ENCODE data around the gene OR2AE1. TPM values are rescaled to one million over a fixed set of nuclear protein-coding genes. Genes with fewer than 3 reads are reported as not detected.

OR2AE1 gene, protein sequence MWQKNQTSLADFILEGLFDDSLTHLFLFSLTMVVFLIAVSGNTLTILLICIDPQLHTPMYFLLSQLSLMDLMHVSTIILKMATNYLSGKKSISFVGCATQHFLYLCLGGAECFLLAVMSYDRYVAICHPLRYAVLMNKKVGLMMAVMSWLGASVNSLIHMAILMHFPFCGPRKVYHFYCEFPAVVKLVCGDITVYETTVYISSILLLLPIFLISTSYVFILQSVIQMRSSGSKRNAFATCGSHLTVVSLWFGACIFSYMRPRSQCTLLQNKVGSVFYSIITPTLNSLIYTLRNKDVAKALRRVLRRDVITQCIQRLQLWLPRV
- total RNA-seq (not detected), polyA plus RNA-seq (ENCODE audit: insufficient read depth in 1 of 8, insufficient read length in 8 of 8, low replicate concordance in 1 of 8) (under 1 TPM in 1 of 8 donors, not detected in 7; 0.29 TPM)
- long read RNA-seq, donor 1, result 0 reads
- long read RNA-seq, donor 2, result 0 reads
- long read RNA-seq, donor 3, result 0 reads
- long read RNA-seq, donor 4, result 0 reads
- long read RNA-seq, donor 5, result 0 reads
- long read RNA-seq, donor 6, result 0 reads
- long read RNA-seq, donor 7, result 0 reads
- long read RNA-seq, donor 8, result 0 reads
- long read RNA-seq, donor 9, result 0 reads
- long read RNA-seq, donor 10, result 0 reads
- long read RNA-seq, donor 11, result 0 reads

DNA sequence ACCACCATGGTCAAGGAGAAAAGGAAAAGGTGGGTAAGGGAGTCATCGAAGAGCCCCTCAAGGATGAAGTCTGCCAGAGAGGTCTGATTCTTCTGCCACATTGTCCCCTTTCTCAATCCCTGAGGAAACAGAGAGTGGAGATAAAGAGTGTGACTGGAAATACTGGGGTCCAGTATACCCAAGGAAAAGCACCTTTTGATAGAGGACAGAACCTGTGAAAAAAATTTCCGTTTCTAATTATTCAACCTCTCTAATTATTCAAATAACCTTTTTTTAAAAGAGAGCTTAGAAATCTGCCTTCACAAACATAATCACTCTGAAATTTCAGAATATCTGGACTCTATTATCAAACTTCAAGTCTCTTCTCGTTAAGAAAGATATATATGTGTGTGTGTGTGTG is at the start of gene OR2AE1:
OR2AE1 (minus strand) TSS at position 101 of the 400 bp plus-strand sequence; CDS start at position 101, 0 bp downstream.
- H3K9me3 ChIP-seq (replicated peaks; ENCODE audit: control insufficient read depth, low read depth, low read length), result no peaks in the 10 kb centered on the region
- H3K4me3 ChIP-seq (ENCODE audit: low read length), result no peak within 1 kb of the TSS
- no peaks in the 10 kb centered on the region for H3K36me3 ChIP-seq (ENCODE audit: control insufficient read depth, insufficient read depth, low read length)
- H3K27ac ChIP-seq (ENCODE audit: low read length), result no peak within 1 kb of the TSS
- no CpG with 5 or more reads among the region's 3 CpGs for WGBS (ENCODE audit: insufficient coverage)
- DNase-seq, result no peak
- H3K27me3 ChIP-seq (ENCODE audit: control insufficient read depth, insufficient read depth, low read length), result no peaks in the 10 kb centered on the region
- no peaks in the 10 kb centered on the region for H3K4me1 ChIP-seq (ENCODE audit: control insufficient read depth, insufficient read depth, low read length)

DNA sequence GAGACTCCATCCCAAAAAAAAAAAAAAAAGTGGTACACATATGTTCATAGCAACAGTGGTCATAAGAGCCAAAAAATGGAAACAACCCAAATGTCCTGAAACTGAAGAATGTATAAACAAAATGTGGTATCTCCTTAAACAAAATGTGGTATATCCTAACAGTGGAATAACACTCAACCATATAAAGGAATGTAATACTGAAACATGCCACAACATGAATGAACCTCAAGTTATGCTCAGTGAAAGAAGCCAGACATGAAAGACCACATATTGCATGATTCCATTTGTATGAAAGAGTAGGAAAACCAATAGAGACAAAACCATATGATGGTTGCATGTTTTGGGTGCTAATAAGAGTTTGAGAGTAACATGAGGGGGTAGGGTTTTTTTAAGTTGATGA is 49.5 kb upstream of the OR2AE1 start:
- no peak for DNase-seq
- H3K36me3 ChIP-seq (ENCODE audit: control insufficient read depth, insufficient read depth, low read length), result peaks cover under 1% of the 10 kb centered on the region
- H3K27ac ChIP-seq (ENCODE audit: low read length), result no peak overlapping the region
- no peak overlapping the region for H3K4me3 ChIP-seq (ENCODE audit: low read length)
- peaks cover 7% of the 10 kb centered on the region for H3K27me3 ChIP-seq (ENCODE audit: control insufficient read depth, insufficient read depth, low read length)
- peaks cover 2% of the 10 kb centered on the region for H3K9me3 ChIP-seq (replicated peaks; ENCODE audit: control insufficient read depth, low read depth, low read length)
- peaks cover 7% of the 10 kb centered on the region for H3K4me1 ChIP-seq (ENCODE audit: control insufficient read depth, insufficient read depth, low read length)

DNA sequence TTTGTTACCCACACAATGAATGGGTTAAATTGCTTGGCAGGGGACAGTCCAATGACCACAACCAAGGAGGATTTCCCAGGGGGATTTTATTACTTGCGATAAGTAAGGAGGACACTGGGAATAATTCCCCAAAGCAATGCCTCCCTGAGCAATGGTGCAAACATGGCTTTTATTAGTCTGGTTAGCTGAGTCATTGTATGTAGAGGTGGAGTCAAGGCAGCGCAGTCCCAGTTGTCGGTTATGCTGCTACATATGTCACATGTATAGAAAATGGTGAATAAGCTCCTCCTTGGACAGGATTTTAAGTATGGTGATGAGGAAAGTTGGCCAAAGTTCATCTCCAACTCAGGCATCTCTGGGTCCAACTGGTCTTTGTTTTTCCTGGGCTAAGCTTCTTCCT is 46.4 kb upstream of the OR2AE1 start:
- DNase-seq, result no peak
- Histone ChIP-seq H3K36me3 (ENCODE audit: control insufficient read depth, insufficient read depth, low read length) (peaks cover 3% of the 10 kb centered on the region), H3K27ac (ENCODE audit: low read length) (no peak overlapping the region), H3K4me3 (ENCODE audit: low read length) (no peak overlapping the region), H3K4me1 (ENCODE audit: control insufficient read depth, insufficient read depth, low read length) (peaks cover 5% of the 10 kb centered on the region), H3K27me3 (ENCODE audit: control insufficient read depth, insufficient read depth, low read length) (no peaks in the 10 kb centered on the region), H3K9me3 (replicated peaks; ENCODE audit: control insufficient read depth, low read depth, low read length) (peaks cover 4% of the 10 kb centered on the region)
- no CpG with 5 or more reads among the region's 3 CpGs for WGBS (ENCODE audit: insufficient coverage)

DNA sequence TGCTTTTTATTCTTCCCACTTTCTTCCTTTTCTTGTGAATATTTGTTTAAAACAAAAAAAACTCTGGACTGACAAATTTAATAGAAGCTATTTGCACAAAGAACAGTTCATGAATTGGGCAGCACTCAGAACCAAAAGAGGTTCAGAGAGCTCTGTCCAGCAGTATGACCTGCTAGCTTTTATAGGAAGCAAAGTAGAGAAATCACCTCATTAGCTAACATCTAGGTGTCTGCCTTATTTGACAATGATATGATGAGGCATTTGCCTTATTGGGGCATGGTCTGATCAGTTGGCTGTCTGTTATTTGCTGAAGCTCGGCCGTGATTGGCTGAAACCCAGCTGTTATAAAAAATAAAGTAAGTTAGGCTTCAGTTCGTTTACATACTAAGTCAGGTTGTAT is 43.3 kb upstream of the OR2AE1 start:
- peak overlapping the region; percentile 95 for H3K4me3 ChIP-seq (ENCODE audit: low read length)
- no CpG with 5 or more reads among the region's 3 CpGs for WGBS (ENCODE audit: insufficient coverage)

DNA sequence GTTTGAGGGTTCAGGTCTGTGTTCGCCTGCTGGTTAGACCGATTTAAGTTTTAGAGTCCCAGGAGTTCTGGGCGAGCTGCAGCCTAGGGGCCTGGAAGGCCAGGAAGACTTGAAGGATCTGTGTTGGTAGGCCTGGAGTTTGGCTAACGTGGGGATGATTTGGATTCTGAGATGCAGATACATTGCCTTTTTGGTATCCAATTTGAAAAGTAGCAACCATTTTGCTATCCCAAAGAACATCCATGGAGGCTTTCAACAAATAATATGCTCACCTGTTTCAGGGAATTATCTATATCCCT is 42.9 kb upstream of the OR2AE1 start:
- peaks cover 28% of the 10 kb centered on the region for H3K36me3 ChIP-seq (ENCODE audit: control insufficient read depth, insufficient read depth, low read length)
- H3K4me1 ChIP-seq (ENCODE audit: control insufficient read depth, insufficient read depth, low read length), result peaks cover 11% of the 10 kb centered on the region
- H3K27ac ChIP-seq (ENCODE audit: low read length), result peak overlapping the region; percentile 93
- peak overlapping the region; percentile 95 for H3K4me3 ChIP-seq (ENCODE audit: low read length)
- H3K9me3 ChIP-seq (replicated peaks; ENCODE audit: control insufficient read depth, low read depth, low read length), result peaks cover 4% of the 10 kb centered on the region
- no peaks in the 10 kb centered on the region for H3K27me3 ChIP-seq (ENCODE audit: control insufficient read depth, insufficient read depth, low read length)
- 42% methylated on average over 3 of the region's 4 CpGs for WGBS (ENCODE audit: insufficient coverage)
- DNase-seq, result no peak

More for the DNA sequence above, 43.3 kb upstream of the OR2AE1 start:
- Histone ChIP-seq H3K27me3 (ENCODE audit: control insufficient read depth, insufficient read depth, low read length) (no peaks in the 10 kb centered on the region), H3K9me3 (replicated peaks; ENCODE audit: control insufficient read depth, low read depth, low read length) (peaks cover 4% of the 10 kb centered on the region), H3K27ac (ENCODE audit: low read length) (no peak overlapping the region), H3K36me3 (ENCODE audit: control insufficient read depth, insufficient read depth, low read length) (peaks cover 26% of the 10 kb centered on the region), H3K4me1 (ENCODE audit: control insufficient read depth, insufficient read depth, low read length) (peaks cover 11% of the 10 kb centered on the region)
- DNase-seq, result no peak

DNA sequence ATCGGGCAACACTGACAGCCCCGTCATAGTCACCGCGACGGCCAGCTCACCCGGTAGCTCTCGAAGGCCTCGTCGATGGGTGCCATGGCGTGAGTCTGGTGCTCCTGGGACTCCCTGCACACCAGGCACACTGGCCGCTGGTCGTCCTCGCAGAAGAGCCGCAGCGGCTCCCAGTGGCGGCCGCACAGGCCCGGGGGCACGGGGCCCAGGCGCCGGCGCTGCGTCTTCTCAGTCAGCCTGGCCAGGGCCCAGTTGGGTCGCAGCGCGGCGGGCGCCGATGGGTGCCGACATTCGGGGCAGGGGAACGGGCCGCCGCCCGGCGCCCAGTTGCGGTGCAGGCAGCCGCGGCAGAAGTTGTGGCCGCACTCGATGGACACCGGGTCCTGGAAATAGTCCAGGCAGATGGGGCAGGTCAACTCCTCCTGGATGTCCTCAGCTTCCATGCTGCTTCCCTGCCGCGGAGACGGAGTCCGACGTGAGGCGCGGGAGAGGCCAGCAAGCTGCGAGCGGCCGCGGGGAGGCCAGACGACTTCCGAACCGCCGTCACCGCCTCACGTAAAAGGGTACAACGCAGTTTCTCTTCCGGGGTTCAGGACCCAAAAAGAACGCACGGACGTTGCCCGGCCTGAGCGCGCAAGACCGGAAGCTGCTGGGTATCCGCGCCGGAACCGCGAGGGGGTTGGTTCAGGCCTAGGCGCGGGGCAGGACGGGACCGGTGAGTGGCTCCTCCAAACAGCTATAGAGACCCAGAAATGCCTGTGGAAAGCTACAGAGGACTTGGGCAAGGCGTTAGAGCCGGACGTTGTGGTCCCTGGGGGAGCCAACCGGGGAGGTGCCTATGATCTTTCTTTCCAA is 42.4 kb upstream of the OR2AE1 start, which contains the start of gene TRIM4:
TRIM4 (minus strand) TSS at position 572 of the 855 bp plus-strand sequence; CDS start at position 443, 129 bp downstream.
- DNase-seq, result peak; percentile 96
- peaks cover 11% of the 10 kb centered on the region for H3K4me1 ChIP-seq (ENCODE audit: control insufficient read depth, insufficient read depth, low read length)
- peak within 1 kb of the TSS; percentile 95 for H3K4me3 ChIP-seq (ENCODE audit: low read length)
- under 1% methylated on average over 81 of the region's 81 CpGs for WGBS (ENCODE audit: insufficient coverage)
- H3K9me3 ChIP-seq (replicated peaks; ENCODE audit: control insufficient read depth, low read depth, low read length), result peaks cover 4% of the 10 kb centered on the region
- peak within 1 kb of the TSS; percentile 93 for H3K27ac ChIP-seq (ENCODE audit: low read length)
- H3K27me3 ChIP-seq (ENCODE audit: control insufficient read depth, insufficient read depth, low read length), result no peaks in the 10 kb centered on the region
- H3K36me3 ChIP-seq (ENCODE audit: control insufficient read depth, insufficient read depth, low read length), result peaks cover 28% of the 10 kb centered on the region

DNA sequence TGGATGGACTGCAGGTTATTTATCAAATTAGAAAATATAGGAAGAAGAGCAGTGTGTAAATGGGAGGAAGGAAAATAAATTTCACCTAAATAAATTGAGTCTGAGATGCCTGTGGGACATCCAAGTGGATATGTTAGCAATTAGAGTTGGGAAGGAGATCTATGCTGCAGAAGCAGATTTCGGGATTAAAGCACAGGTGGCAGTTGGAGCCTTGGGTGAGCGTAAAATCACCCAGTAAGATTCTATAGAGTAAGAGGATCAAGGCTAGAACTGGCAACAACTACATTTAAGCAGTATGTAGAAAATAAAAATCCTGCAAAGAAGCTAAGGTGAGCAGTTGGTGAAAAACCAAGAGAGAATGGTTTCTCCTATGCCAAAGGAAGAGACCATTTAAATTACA is 34.1 kb upstream of the OR2AE1 start:
- DNase-seq, result no peak
- peaks cover 34% of the 10 kb centered on the region for H3K36me3 ChIP-seq (ENCODE audit: control insufficient read depth, insufficient read depth, low read length)

DNA sequence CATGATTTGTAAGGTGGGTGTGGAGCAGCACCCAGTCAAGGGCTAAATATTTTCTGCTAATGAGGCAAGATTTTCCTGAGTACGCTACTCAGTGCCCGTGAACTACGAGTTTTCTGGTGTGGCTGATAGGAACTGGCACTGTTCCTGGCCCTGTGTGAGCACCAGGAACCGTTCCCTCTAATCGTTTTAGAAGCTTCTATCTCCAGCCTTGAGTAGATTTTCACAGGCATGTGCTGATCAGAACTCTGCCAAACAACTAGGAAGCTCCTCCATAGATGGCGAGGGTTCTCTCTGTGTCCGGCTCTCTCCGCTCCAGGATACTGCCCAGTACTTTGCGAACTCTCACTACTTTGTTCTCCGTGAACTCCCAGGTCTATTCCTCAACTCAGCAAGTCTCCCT is 24.7 kb upstream of the OR2AE1 start:
- Histone ChIP-seq H3K36me3 (ENCODE audit: control insufficient read depth, insufficient read depth, low read length) (peaks cover 47% of the 10 kb centered on the region), H3K27ac (ENCODE audit: low read length) (no peak overlapping the region)

More for the DNA sequence above, 34.1 kb upstream of the OR2AE1 start:
- H3K27me3 ChIP-seq (ENCODE audit: control insufficient read depth, insufficient read depth, low read length), result no peaks in the 10 kb centered on the region
- WGBS (ENCODE audit: insufficient coverage), result 60% methylated on average over 1 of the region's 2 CpGs
- H3K4me3 ChIP-seq (ENCODE audit: low read length), result no peak overlapping the region
- no peaks in the 10 kb centered on the region for H3K9me3 ChIP-seq (replicated peaks; ENCODE audit: control insufficient read depth, low read depth, low read length)
- no peaks in the 10 kb centered on the region for H3K4me1 ChIP-seq (ENCODE audit: control insufficient read depth, insufficient read depth, low read length)
- H3K27ac ChIP-seq (ENCODE audit: low read length), result no peak overlapping the region

DNA sequence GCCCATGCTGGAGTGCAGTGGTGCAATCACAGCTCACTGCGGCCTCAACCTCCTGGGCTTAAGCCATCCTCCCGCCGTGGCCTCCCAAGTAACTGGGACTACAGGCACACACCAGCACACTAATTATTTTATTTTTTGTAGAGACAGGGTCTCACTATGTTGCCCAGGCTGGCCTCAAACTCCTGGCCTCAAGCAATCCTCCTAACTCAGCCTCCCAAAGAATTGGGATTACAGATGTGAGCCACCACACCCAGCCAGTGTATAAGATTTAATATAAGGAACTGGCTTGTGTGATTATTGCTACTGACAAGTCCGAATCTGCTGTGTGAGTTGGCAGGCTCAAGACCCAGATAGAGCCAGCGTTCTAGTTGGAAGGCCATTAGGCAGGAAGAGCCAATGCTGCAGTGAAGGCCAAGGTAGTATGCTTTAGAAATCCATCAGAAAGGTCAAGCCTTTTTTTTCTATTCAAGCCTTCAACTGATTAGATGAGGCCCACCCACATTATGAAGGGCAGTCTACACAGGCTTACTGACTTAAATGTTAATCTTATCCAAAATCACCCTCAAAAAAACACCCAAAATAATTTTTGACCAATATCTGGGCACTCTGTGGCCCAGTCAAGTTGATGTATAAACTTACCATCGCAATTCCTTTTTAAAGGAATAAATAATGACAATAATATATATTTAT is 23.1 kb upstream of the OR2AE1 start:
- H3K27ac ChIP-seq (ENCODE audit: low read length), result no peak overlapping the region
- H3K27me3 ChIP-seq (ENCODE audit: control insufficient read depth, insufficient read depth, low read length), result no peaks in the 10 kb centered on the region
- H3K4me1 ChIP-seq (ENCODE audit: control insufficient read depth, insufficient read depth, low read length), result no peaks in the 10 kb centered on the region
- 100% methylated on average over 1 of the region's 6 CpGs for WGBS (ENCODE audit: insufficient coverage)
- no peak for DNase-seq
- peaks cover 42% of the 10 kb centered on the region for H3K36me3 ChIP-seq (ENCODE audit: control insufficient read depth, insufficient read depth, low read length)
- no peaks in the 10 kb centered on the region for H3K9me3 ChIP-seq (replicated peaks; ENCODE audit: control insufficient read depth, low read depth, low read length)
- H3K4me3 ChIP-seq (ENCODE audit: low read length), result no peak overlapping the region

More for the DNA sequence above, 24.7 kb upstream of the OR2AE1 start:
- H3K27me3 ChIP-seq (ENCODE audit: control insufficient read depth, insufficient read depth, low read length), result no peaks in the 10 kb centered on the region
- no peaks in the 10 kb centered on the region for H3K9me3 ChIP-seq (replicated peaks; ENCODE audit: control insufficient read depth, low read depth, low read length)
- H3K4me1 ChIP-seq (ENCODE audit: control insufficient read depth, insufficient read depth, low read length), result no peaks in the 10 kb centered on the region
- 96% methylated on average over 10 of the region's 10 CpGs for WGBS (ENCODE audit: insufficient coverage)
- no peak for DNase-seq
- no peak overlapping the region for H3K4me3 ChIP-seq (ENCODE audit: low read length)

Measured in muscle of leg (tissue), 16 donors.